ENCODE results near the gene PALM.
"Not testable (repeated sequence)": the region's sequence is repeated elsewhere in the genome, so short reads cannot be mapped to it uniquely, and the experiment has no call there.

Gene PALM

GRCh38 chr19:708154-709143 is at the start of gene PALM:
Gene PALM, plus strand, starts transcription at chr19:708935. Its CDS starts 212 bp downstream, at chr19:709147.
- no peak for DNase-seq

- DNase-seq: peak in 1 of 2 donors; percentile 32
These were observed 47.8 kb upstream of the PALM start for GRCh38 chr19:660793-661426.

GRCh38 chr19:661427-662196 is 47.1 kb upstream of the PALM start:
- peak; percentile 67 to 71 for DNase-seq

- DNase-seq: peak; percentile 76
These were observed 46.4 kb upstream of the PALM start for GRCh38 chr19:662207-662961.

- DNase-seq: peak; percentile 93 to 94
These were observed 45.6 kb upstream of the PALM start, which contains the start of gene RNF126 for GRCh38 chr19:662962-663681. Gene RNF126, minus strand, starts transcription at chr19:663214. Its CDS starts 93 bp downstream, at chr19:663121.

GRCh38 chr19:663682-664117 is 45.0 kb upstream of the PALM start:
- DNase-seq: no peak

- DNase-seq: peak; percentile 87 to 89
These were observed 43.8 kb upstream of the PALM start for GRCh38 chr19:664913-665443.

GRCh38 chr19:666985-667573 is 41.7 kb upstream of the PALM start:
- DNase-seq: not testable (repeated sequence)

- DNase-seq: not testable (repeated sequence)
These were observed 39.9 kb upstream of the PALM start for GRCh38 chr19:668675-669434.

- no peak for DNase-seq
These were observed 38.1 kb upstream of the PALM start for GRCh38 chr19:670609-671075.

- no peak for DNase-seq
These were observed 34.2 kb upstream of the PALM start for GRCh38 chr19:674282-675151.

GRCh38 chr19:676007-676338 is 32.8 kb upstream of the PALM start:
- DNase-seq: no peak

GRCh38 chr19:676339-677105 is 32.2 kb upstream of the PALM start, which contains the start of gene FSTL3:
Gene FSTL3, plus strand, starts transcription at chr19:676392. Its CDS starts 32 bp downstream, at chr19:676424.
- no peak for DNase-seq

- no peak for DNase-seq
These were observed 31.5 kb upstream of the PALM start for GRCh38 chr19:677201-677600.

- no peak for DNase-seq
These were observed 30.9 kb upstream of the PALM start for GRCh38 chr19:677601-678436.

- no peak for DNase-seq
These were observed 29.8 kb upstream of the PALM start for GRCh38 chr19:678791-679388.

Measured in stimulated activated CD4-positive, alpha-beta T cell treated with anti-CD3 and anti-CD28 coated beads, Interleukin-2, amount 100 ng/mL, for 24 hours (primary cell).